Measurements from ENCODE around the gene FAM163B. TPM values are rescaled to one million over a fixed set of nuclear protein-coding genes. Genes with fewer than 3 reads are reported as not detected.

FAM163B gene
- total RNA-seq, 1 donor, result not detected

GRCh38 chr9:133527444-133527920 lies 81.7 kb downstream of the FAM163B start:
- DNase-seq (ENCODE audit: low read depth), result peak; percentile 31
- H3K4me3 ChIP-seq (ENCODE audit: low read depth, low read length), result no peak overlapping the region
- TF ChIP-seq CTCF (IDR thresholded peaks at IDR 0.05; ENCODE audit: insufficient read depth, low read length), result no peak

Other genes starting within 250 kb of the FAM163B start
- 103 and 275 TPM in 2 replicates for gene SURF4, start 233.3 kb downstream of the FAM163B start, total RNA-seq (ENCODE audit: low replicate concordance)
- 0.33 and 1.3 TPM in 2 replicates for gene STKLD1, start 233.0 kb downstream of the FAM163B start, total RNA-seq (ENCODE audit: low replicate concordance)
- 11.7 and 73.3 TPM in 2 replicates for gene REXO4, start 191.4 kb downstream of the FAM163B start, total RNA-seq (ENCODE audit: low replicate concordance)
- 1.4 and 2.1 TPM in 2 replicates for gene ADAMTS13, start 187.0 kb downstream of the FAM163B start, total RNA-seq (ENCODE audit: low replicate concordance)
- 4.4 and 18.0 TPM in 2 replicates for gene CACFD1, start 149.4 kb downstream of the FAM163B start, total RNA-seq (ENCODE audit: low replicate concordance)
- 0.74 and 7.3 TPM in 2 replicates for gene SLC2A6, start 130.3 kb downstream of the FAM163B start, total RNA-seq (ENCODE audit: low replicate concordance)
- not detected in 2 replicates for gene MYMK, start 84.4 kb downstream of the FAM163B start, total RNA-seq (ENCODE audit: low replicate concordance)
- gene ADAMTSL2, start 74.7 kb downstream of the FAM163B start, total RNA-seq (ENCODE audit: low replicate concordance), result 0.16 TPM in 1 of 2 replicates, not detected in the other
- not detected in 2 replicates for gene DBH, start 27.0 kb upstream of the FAM163B start, total RNA-seq (ENCODE audit: low replicate concordance)
- gene SARDH, start 129.0 kb upstream of the FAM163B start, total RNA-seq (ENCODE audit: low replicate concordance), result 0.18 and 2.9 TPM in 2 replicates

Data from fibroblast of the aortic adventitia (primary cell).